ENCODE data around the gene NACA.

Gene NACA

GRCh38 chr12:56688129-56688845 lies 36.8 kb downstream of the NACA start, which contains the start of gene PTGES3:
TSS of gene PTGES3 (minus strand) at chr12:56688284. CDS start at chr12:56687999, 285 bp downstream.
- TF ChIP-seq TAF1 (IDR thresholded peaks at IDR 0.05; ENCODE audit: borderline replicate concordance, insufficient read depth, low read length) (peak; percentile 83; the same call in 1 of the 2 replicates), SIN3A (IDR thresholded peaks at IDR 0.05; ENCODE audit: borderline replicate concordance, insufficient read depth, low read length) (peak; percentile 63; the same call in 1 of the 2 replicates), POLR2AphosphoS5 (IDR thresholded peaks at IDR 0.05; ENCODE audit: low read depth, low read length) (peak; percentile 99), FOXP2 (optimal IDR thresholded peaks at IDR 0.05; ENCODE audit: borderline replicate concordance, extremely low read depth, extremely low read length, insufficient read depth) (no peak)
- TF ChIP-seq, protein P1, sequence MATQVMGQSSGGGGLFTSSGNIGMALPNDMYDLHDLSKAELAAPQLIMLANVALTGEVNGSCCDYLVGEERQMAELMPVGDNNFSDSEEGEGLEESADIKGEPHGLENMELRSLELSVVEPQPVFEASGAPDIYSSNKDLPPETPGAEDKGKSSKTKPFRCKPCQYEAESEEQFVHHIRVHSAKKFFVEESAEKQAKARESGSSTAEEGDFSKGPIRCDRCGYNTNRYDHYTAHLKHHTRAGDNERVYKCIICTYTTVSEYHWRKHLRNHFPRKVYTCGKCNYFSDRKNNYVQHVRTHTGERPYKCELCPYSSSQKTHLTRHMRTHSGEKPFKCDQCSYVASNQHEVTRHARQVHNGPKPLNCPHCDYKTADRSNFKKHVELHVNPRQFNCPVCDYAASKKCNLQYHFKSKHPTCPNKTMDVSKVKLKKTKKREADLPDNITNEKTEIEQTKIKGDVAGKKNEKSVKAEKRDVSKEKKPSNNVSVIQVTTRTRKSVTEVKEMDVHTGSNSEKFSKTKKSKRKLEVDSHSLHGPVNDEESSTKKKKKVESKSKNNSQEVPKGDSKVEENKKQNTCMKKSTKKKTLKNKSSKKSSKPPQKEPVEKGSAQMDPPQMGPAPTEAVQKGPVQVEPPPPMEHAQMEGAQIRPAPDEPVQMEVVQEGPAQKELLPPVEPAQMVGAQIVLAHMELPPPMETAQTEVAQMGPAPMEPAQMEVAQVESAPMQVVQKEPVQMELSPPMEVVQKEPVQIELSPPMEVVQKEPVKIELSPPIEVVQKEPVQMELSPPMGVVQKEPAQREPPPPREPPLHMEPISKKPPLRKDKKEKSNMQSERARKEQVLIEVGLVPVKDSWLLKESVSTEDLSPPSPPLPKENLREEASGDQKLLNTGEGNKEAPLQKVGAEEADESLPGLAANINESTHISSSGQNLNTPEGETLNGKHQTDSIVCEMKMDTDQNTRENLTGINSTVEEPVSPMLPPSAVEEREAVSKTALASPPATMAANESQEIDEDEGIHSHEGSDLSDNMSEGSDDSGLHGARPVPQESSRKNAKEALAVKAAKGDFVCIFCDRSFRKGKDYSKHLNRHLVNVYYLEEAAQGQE (IDR thresholded peaks at IDR 0.05; ENCODE audit: insufficient read depth in 1 of 2, low read depth in 2 of 2, low read length in 2 of 2) = peak in 1 of 2 experiments; percentile 46; a peak in 1 of 4 replicates

GRCh38 chr12:56687223-56688128 lies 37.6 kb downstream of the NACA start:
- TF ChIP-seq TAF1 (IDR thresholded peaks at IDR 0.05; ENCODE audit: borderline replicate concordance, insufficient read depth, low read length) = no peak
- 0 out of 2 replicates have a peak, but pooled peaks have one; percentile 1 for TF ChIP-seq POLR2AphosphoS5 (IDR thresholded peaks at IDR 0.05; ENCODE audit: low read depth, low read length)

GRCh38 chr12:56684745-56685359 lies 40.2 kb downstream of the NACA start:
- TF ChIP-seq, protein P1 (IDR thresholded peaks at IDR 0.05; ENCODE audit: insufficient read depth in 1 of 2, low read depth in 2 of 2, low read length in 2 of 2) = no peak
- no peak for TF ChIP-seq TAF1 (IDR thresholded peaks at IDR 0.05; ENCODE audit: borderline replicate concordance, insufficient read depth, low read length)
- TF ChIP-seq POLR2AphosphoS5 (IDR thresholded peaks at IDR 0.05; ENCODE audit: low read depth, low read length) = no peak

DNA sequence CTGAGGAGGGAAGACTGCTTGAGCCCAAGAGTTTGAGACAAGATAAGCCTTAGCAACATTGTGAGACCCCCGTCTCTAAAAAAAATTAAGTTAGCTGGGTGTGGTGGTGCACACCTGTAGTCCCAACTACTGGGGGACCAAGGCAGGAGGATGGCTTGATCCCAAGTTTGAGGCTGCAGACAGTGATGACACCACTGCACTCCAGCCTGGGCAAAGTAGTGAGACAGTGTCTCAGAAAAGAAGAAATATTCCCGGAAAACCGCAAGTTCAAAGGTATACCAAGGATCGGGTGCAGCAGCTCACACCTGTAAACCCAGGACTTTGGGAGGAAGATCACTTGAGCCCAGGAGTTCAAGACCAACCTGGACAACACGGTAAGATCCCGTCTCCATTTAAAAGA lies 42.8 kb downstream of the NACA start:
- no peak for TF ChIP-seq SIN3A (IDR thresholded peaks at IDR 0.05; ENCODE audit: borderline replicate concordance, insufficient read depth, low read length)
- TF ChIP-seq FOXP2 (optimal IDR thresholded peaks at IDR 0.05; ENCODE audit: borderline replicate concordance, extremely low read depth, extremely low read length, insufficient read depth) = no peak
- no peak for TF ChIP-seq POLR2AphosphoS5 (IDR thresholded peaks at IDR 0.05; ENCODE audit: low read depth, low read length)
- no peak for TF ChIP-seq TAF1 (IDR thresholded peaks at IDR 0.05; ENCODE audit: borderline replicate concordance, insufficient read depth, low read length)
- TF ChIP-seq, protein P1 (IDR thresholded peaks at IDR 0.05; ENCODE audit: insufficient read depth in 1 of 2, low read depth in 2 of 2, low read length in 2 of 2) = no peak

DNA sequence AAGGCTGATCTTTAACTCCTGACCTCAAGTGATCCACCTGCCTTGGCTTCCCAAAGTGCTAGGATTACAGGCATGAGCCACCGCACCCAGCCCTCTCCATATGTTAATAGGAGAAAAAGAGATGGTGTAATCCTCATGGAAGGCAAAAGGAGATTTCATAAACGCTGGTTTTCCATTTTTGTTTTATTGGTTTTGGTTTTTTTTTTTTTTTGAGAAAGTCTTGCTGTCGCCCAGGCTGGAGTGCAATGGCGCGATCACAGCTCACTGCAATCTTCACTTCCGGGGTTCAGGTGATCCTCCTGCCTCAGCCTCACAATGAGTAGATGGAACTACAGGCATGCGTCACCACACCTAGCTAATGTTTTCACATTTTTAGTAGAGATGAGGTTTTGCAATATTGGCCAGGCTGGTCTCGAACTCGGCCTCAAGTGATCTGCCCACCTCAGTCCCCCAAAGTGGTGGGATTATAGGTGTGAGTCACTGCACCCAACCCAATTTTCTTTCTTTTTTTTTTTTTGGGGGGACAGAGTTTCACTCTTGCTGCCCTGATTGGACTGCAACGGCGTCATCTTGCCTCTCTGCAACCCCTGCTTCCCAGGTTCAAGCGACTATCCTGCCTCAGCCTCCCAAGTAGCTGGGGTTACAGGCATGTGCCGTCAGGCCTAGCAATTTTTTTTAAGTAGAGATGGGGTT lies 45.1 kb downstream of the NACA start:
- TF ChIP-seq POLR2AphosphoS5 (IDR thresholded peaks at IDR 0.05; ENCODE audit: low read depth, low read length) = no peak
- TF ChIP-seq TAF1 (IDR thresholded peaks at IDR 0.05; ENCODE audit: borderline replicate concordance, insufficient read depth, low read length) = no peak
- TF ChIP-seq FOXP2 (optimal IDR thresholded peaks at IDR 0.05; ENCODE audit: borderline replicate concordance, extremely low read depth, extremely low read length, insufficient read depth) = no peak
- no peak for TF ChIP-seq SIN3A (IDR thresholded peaks at IDR 0.05; ENCODE audit: borderline replicate concordance, insufficient read depth, low read length)
- TF ChIP-seq, protein P1 (IDR thresholded peaks at IDR 0.05; ENCODE audit: insufficient read depth in 1 of 2, low read depth in 2 of 2, low read length in 2 of 2) = no peak
